HG02981 (cell line): Measurements from ENCODE around the gene IFTAP.

ENCODE experiments used
- ATAC-seq: cut with Tn5 transposase; IDR thresholded peaks from one replicate; pipeline ENCODE4 v1.9.1; 2021; ENCODE audit warnings: mild to moderate bottlenecking, moderate library complexity; ENCODE audit not compliant: unreplicated experiment

The IFTAP gene

DNA sequence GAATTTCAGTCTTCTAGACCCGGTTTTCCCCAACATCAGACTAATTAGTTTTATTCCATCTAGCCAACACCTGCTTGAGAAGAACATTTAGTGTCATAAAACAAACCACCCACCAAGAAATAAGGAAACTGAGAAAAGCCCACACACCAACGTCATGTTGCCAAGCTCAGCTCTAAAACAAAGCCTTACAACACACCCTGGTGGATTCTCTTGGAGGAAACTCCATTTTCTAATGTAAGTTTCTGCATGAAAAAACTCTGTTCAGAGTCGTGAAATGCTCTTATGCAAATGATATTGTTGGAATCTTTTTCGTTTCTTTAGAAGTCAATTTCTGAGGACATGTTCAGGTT is 108.7 kb downstream of the IFTAP start:
- peak; percentile 40 for ATAC-seq
